HG03196 (cell line): ENCODE data around the gene SORD.
"Not testable (repeated sequence)": the region's sequence is repeated elsewhere in the genome, so short reads cannot be mapped to it uniquely, and the experiment has no call there.

Source experiments
- ATAC-seq: cut with Tn5 transposase; IDR thresholded peaks from one replicate; pipeline ENCODE4 v1.9.1; 2021; ENCODE audit not compliant: unreplicated experiment

The SORD gene

GRCh38 chr15:45058690-45059675 lies 36.0 kb downstream of the SORD start:
- not testable (repeated sequence) for ATAC-seq

DNA sequence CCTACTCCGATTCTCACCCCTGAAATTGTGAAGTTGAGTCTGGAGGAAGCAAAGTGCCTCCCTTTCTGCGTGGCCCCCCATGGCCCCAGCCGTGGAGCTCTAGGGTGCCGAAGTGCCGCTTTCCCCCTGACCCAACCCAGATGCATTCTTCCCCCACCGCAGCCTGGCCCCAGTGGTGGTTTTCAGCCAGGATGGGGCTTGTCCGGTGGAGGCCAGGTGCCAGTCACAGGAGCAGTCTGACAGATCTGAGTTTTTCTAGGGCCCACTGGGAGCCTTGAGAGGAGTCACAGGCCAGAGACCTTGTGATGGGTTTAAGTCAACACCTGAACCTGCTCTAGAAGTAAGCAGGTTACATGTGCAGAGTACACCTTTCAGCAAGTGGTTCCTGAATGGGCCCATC lies 39.3 kb downstream of the SORD start:
- ATAC-seq: not testable (repeated sequence)

GRCh38 chr15:45064386-45064785 lies 41.4 kb downstream of the SORD start:
- ATAC-seq: no peak

- not testable (repeated sequence) for ATAC-seq
Measured at GRCh38 chr15:45069942-45070360, 47.0 kb downstream of the SORD start.

GRCh38 chr15:45073602-45074001 lies 50.6 kb downstream of the SORD start:
- ATAC-seq: not testable (repeated sequence)

GRCh38 chr15:45075440-45076320 lies 52.7 kb downstream of the SORD start:
- not testable (repeated sequence) for ATAC-seq

GRCh38 chr15:45077391-45077790 lies 54.4 kb downstream of the SORD start:
- ATAC-seq: not testable (repeated sequence)

GRCh38 chr15:45079201-45079600 lies 56.2 kb downstream of the SORD start:
- not testable (repeated sequence) for ATAC-seq

DNA sequence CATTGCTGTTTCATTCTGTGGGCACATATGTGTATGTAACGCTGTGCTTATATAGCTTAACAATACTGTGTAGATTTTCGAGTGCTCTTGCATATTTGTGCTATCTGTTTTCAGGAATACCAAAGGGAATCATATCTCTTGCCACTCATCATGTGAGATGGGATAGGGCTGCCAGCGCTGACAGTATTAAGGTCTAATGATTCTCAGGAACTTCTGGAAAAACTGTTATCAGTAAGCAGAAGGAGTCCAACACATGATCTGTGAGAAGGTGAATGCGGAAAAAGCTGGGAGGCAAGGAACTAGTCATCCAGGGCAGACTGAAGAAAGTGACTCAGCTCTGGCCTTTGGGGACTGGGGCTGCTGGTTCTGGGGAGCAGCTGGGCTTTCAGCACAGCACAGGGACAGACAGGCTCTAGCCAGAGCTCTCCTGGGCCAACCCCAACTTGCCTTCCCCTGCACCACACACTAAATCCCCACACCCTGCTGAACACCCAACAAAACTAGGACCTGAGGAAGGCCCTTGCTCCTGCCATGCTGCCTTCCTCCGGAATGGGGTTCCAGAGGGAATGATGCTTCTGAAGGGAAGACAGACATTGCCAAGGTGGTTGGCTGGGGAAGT lies 56.7 kb downstream of the SORD start:
- not testable (repeated sequence) for ATAC-seq

GRCh38 chr15:45080593-45080992 lies 57.6 kb downstream of the SORD start:
- ATAC-seq: not testable (repeated sequence)

GRCh38 chr15:45082412-45082811 lies 59.4 kb downstream of the SORD start:
- ATAC-seq: not testable (repeated sequence)

DNA sequence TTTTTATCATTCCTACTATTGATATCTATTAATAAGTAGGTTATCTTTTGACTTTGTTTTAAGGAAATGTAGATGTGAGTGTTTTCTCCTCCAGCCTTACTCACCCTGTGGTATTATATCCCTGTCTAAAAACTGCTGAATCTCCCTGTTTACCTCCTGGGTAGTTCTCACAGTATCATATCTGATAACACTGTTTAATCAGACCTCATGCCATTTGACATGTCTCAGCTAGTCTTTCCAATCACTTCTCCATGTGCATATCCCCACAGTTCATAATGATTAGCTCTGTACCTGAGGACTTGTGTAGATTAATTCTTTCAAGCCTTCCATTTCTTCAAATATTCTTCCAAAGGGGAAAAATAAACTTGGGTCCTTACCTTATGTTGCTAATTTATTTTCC lies 60.2 kb downstream of the SORD start:
- ATAC-seq: no peak

DNA sequence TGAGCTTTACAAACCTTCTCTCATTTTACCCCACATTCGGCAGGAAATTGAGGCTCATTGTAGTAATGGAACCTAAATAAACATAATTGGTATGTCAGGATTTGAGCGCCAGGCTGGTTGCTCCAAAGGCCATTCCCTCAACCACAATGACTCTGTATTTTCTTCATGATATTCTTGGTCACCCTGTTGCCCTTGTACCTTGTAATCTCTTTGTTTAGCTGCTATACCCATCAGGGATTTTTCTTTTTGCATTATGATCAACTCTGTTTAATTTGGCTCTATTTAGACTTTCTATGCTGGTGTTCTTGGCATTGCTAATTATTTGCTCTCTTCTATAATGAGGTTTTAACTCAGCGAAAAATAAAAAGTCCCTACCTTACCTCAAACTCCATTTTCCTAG lies 61.2 kb downstream of the SORD start:
- no peak for ATAC-seq

GRCh38 chr15:45087513-45087912 lies 64.5 kb downstream of the SORD start:
- no peak for ATAC-seq

GRCh38 chr15:45088801-45089711 lies 66.1 kb downstream of the SORD start:
- no peak for ATAC-seq

GRCh38 chr15:45089712-45090373 lies 66.8 kb downstream of the SORD start:
- no peak for ATAC-seq

GRCh38 chr15:45091161-45091560 lies 68.2 kb downstream of the SORD start:
- no peak for ATAC-seq

DNA sequence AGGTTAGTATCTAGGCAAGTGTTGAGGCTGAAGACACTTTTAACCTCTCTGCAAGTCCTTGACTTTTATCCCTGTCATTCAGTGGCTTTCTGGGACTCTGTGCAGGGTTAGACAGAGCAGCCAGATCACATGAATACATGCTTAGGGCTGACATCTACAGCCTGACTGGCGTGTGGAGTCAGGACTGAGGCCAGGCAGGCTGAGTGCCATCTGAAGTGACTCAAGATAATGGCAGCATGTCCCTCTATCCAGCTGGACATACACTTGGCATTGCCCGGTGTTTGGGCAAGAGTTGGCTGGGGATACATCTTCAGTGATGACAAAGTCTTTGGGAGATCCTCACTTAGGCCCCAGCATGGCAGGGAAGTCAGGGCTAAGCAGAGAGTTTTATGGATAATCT lies 68.6 kb downstream of the SORD start:
- ATAC-seq: no peak

- ATAC-seq: no peak
Measured at GRCh38 chr15:45093013-45093412, 70.0 kb downstream of the SORD start.
